GM12878 (cell line): ENCODE results near the gene SPACDR. TPM values are rescaled to one million over a fixed set of nuclear protein-coding genes. Genes with fewer than 3 reads are reported as not detected.

Source experiments
- MEF2B ChIP-seq: fragments of 450-650 bp; IDR thresholded peaks from 2 replicates; pipeline ENCODE4 v1.6.1; 2018; ENCODE audit warnings: mild to moderate bottlenecking, moderate library complexity; ENCODE audit not compliant: partially characterized antibody, poor library complexity, severe bottlenecking
- MLLT1 ChIP-seq: fragments of 450-650 bp; IDR thresholded peaks from 2 replicates; pipeline ENCODE4 v1.6.1; 2016; ENCODE audit warnings: mild to moderate bottlenecking
- POLR2AphosphoS2 ChIP-seq: IDR thresholded peaks from 2 replicates; pipeline ENCODE4 v1.6.1; 2011; ENCODE audit warnings: low read depth, mild to moderate bottlenecking, low read length, improper control_type of control experiment, moderate library complexity
- TCF12 ChIP-seq: IDR thresholded peaks from 2 replicates; pipeline ENCODE4 v1.6.1; 2011; ENCODE audit warnings: low read depth, mild to moderate bottlenecking, low read length
- ZNF687 ChIP-seq: fragments of 450-650 bp; IDR thresholded peaks from 2 replicates; pipeline ENCODE4 v1.6.1; 2017; ENCODE audit warnings: mild to moderate bottlenecking, moderate library complexity
- polyA plus RNA-seq, 11 experiments: library from polyadenylated mRNA; depleted of rRNA in 4 of 11; unstranded in 6 of 11; stranded (reverse) in 5 of 11; fragments of >200 nt; fragmentation: Nextera tagmentation in 4 of 11; fragmentation: Illumina TruSeq in 1 of 11; extraction: Ambion mirVana in 4 of 11; extraction: Trizol in 1 of 11; gene quantifications; 1 replicate in 1 of 11; 2 replicates in 10 of 11; pipeline versions ENCODE4 v1.2.1 to v1.2.3, GENCODE V29; 2011 to 2016; ENCODE audit warnings: inconsistent platforms in 2 of 11, missing spikeins in 2 of 11, low read depth in 1 of 11
- total RNA-seq, 4 experiments: library from RNA; depleted of rRNA in 3 of 4; stranded (reverse); fragments of >200 nt in 3 of 4; fragmentation: Illumina TruSeq in 1 of 4; extraction: Trizol in 1 of 4; gene quantifications; 2 replicates each; pipeline versions ENCODE4 v1.2.1 to v1.2.3, GENCODE V29; 2013 to 2021

Gene SPACDR
- total and polyA plus RNA-seq, 10 of the 15 experiments (the other 5 are each of a cell fraction or from before 2014, with no cell fraction given), result 0.18 to 1.5 (median 0.63) TPM

- no peak for TF ChIP-seq ZNF687
- TF ChIP-seq MEF2B, result peak; percentile 83
- TF ChIP-seq TCF12, result peak; percentile 48; the same call in 1 of the 2 replicates
- TF ChIP-seq POLR2AphosphoS2, result no peak
- 0 out of 2 replicates have a peak, but pooled peaks have one; percentile 27 for TF ChIP-seq MLLT1
- TF ChIP-seq, all 136 proteins: peak for 36
These were observed 34.2 kb downstream of the SPACDR start, which contains the start of gene MEPCE (continued) for GRCh38 chr7:100429637-100430492.
